Measurements from ENCODE around the gene FAM47C.

DNA sequence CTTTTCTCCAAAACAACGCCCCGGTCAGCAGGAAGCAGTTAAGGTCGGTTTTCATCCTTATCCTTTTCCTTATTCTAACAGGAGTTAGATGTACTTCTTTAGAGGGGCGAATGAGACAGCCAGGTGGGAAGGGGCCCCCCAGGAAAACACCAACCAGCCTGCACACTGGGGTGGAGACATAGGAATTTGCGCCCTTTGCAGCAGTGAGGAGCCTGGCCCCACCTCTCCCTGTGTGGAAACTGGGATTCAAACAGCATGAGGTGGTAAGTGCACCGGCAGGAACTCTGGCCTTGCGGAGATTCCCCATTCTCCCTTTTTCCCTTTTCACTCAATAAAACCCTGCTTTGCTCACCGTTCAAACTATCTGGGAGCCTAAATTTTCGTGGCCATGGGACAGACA, 8.0 kb upstream of the FAM47C start:
- no peak for TF ChIP-seq RXRA (CRISPR knock-in tag; IDR thresholded peaks at IDR 0.05)
- TF ChIP-seq, protein P1, sequence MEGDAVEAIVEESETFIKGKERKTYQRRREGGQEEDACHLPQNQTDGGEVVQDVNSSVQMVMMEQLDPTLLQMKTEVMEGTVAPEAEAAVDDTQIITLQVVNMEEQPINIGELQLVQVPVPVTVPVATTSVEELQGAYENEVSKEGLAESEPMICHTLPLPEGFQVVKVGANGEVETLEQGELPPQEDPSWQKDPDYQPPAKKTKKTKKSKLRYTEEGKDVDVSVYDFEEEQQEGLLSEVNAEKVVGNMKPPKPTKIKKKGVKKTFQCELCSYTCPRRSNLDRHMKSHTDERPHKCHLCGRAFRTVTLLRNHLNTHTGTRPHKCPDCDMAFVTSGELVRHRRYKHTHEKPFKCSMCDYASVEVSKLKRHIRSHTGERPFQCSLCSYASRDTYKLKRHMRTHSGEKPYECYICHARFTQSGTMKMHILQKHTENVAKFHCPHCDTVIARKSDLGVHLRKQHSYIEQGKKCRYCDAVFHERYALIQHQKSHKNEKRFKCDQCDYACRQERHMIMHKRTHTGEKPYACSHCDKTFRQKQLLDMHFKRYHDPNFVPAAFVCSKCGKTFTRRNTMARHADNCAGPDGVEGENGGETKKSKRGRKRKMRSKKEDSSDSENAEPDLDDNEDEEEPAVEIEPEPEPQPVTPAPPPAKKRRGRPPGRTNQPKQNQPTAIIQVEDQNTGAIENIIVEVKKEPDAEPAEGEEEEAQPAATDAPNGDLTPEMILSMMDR (CRISPR knock-in tag; IDR thresholded peaks at IDR 0.05) = no peak
- TF ChIP-seq NFIC (IDR thresholded peaks at IDR 0.05; ENCODE audit: low read length) = no peak
- TF ChIP-seq SRSF9 (IDR thresholded peaks at IDR 0.05; ENCODE audit: borderline replicate concordance, insufficient read depth, low read depth, low read length, poor library complexity, severe bottlenecking) = no peak
- no peak for TF ChIP-seq NR3C1 (CRISPR knock-in tag; IDR thresholded peaks at IDR 0.05)
- TF ChIP-seq NFYB (CRISPR knock-in tag; IDR thresholded peaks at IDR 0.05) = no peak
- TF ChIP-seq ZNF484 (CRISPR knock-in tag; IDR thresholded peaks at IDR 0.05; ENCODE audit: borderline replicate concordance, low read depth) = no peak
- TF ChIP-seq, protein P2, sequence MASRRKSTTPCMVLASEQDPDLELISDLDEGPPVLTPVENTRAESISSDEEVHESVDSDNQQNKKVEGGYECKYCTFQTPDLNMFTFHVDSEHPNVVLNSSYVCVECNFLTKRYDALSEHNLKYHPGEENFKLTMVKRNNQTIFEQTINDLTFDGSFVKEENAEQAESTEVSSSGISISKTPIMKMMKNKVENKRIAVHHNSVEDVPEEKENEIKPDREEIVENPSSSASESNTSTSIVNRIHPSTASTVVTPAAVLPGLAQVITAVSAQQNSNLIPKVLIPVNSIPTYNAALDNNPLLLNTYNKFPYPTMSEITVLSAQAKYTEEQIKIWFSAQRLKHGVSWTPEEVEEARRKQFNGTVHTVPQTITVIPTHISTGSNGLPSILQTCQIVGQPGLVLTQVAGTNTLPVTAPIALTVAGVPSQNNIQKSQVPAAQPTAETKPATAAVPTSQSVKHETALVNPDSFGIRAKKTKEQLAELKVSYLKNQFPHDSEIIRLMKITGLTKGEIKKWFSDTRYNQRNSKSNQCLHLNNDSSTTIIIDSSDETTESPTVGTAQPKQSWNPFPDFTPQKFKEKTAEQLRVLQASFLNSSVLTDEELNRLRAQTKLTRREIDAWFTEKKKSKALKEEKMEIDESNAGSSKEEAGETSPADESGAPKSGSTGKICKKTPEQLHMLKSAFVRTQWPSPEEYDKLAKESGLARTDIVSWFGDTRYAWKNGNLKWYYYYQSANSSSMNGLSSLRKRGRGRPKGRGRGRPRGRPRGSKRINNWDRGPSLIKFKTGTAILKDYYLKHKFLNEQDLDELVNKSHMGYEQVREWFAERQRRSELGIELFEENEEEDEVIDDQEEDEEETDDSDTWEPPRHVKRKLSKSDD (CRISPR knock-in tag; IDR thresholded peaks at IDR 0.05; ENCODE audit: low read depth) = no peak
- TF ChIP-seq MEIS1 (CRISPR knock-in tag; IDR thresholded peaks at IDR 0.05; ENCODE audit: borderline replicate concordance) = no peak
